Uterus (tissue), 2 donors: Measurements from ENCODE around the gene KIF1A.

Experiments
- CTCF ChIP-seq, 4 experiments: fragments of 200-600 bp in 2 of 4; fragments of 450-650 bp in 2 of 4; sonication (generic) in 2 of 4; IDR thresholded peaks; one replicate each; pipeline ENCODE4 v1.5.1; 2016 to 2019; ENCODE audit warnings: antibody characterized with exemption in 4 of 4, mild to moderate bottlenecking in 2 of 4, moderate library complexity in 1 of 4
- POLR2A ChIP-seq, 2 donors: fragments of 450-650 bp; IDR thresholded peaks; one replicate each; pipeline ENCODE4 v1.6.1; 2016; ENCODE audit warnings: antibody characterized with exemption in 2 of 2, mild to moderate bottlenecking in 1 of 2, moderate library complexity in 1 of 2

- TF ChIP-seq CTCF (IDR thresholded peaks at IDR 0.05) = no peak
- TF ChIP-seq POLR2A (IDR thresholded peaks at IDR 0.05) = no peak
These were observed 19.4 kb upstream of the KIF1A start for GRCh38 chr2:240839152-240840143.
